H1 (cell line): ENCODE results near the gene IQCH.

ENCODE experiments used
- JUND ChIP-seq: IDR thresholded peaks from 2 replicates; pipeline ENCODE4 v1.6.1; 2011; ENCODE audit warnings: mild to moderate bottlenecking, improper control_type of control experiment, low read length
- YY1 ChIP-seq: IDR thresholded peaks from 2 replicates; pipeline ENCODE4 v1.6.1; 2011; ENCODE audit warnings: low read depth, mild to moderate bottlenecking, low read length

DNA sequence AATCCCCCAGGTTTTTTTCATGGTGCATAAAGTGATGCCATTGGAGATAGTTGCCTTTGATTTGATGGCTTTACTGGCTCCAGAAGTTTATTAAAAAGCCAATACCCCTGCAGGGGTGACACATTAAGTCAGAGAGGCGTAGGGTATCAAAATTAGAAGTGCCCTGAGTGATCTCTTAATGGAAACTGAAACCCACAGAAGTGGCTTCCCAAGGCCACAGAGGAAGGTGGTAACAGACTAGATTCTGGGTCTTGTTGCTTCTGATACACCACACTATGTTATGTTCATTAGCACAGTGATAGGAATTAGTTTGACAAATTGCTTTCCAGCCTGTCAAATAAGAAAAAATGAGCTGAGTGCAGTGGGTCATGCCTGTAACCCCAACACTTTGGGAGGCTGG lies 112.3 kb downstream of the IQCH start:
- TF ChIP-seq JUND (no peak), YY1 (no peak)
